NCI-H460 (cell line): ENCODE measurements around the gene RAX2. TPM values are rescaled to one million over a fixed set of nuclear protein-coding genes. Genes with fewer than 3 reads are reported as not detected.
A peak's percentile ranks its signal among the peaks of the same experiment; 100 is the strongest.
"Not testable (repeated sequence)": the region's sequence is repeated elsewhere in the genome, so short reads cannot be mapped to it uniquely, and the experiment has no call there.

Experiments used
- DNase-seq: peaks from one replicate; pipeline ENCODE4 v3.0.0-alpha.2; 2016; ENCODE audit warnings: low read depth; ENCODE audit errors: extremely low read depth
- polyA plus RNA-seq: library from polyadenylated mRNA; depleted of rRNA; stranded (reverse); fragments of >200 nt; gene quantifications from 2 replicates; pipeline ENCODE4 v1.2.3, GENCODE V29; 2014; cell fraction: nucleus; rRNA removed
- total RNA-seq: library from RNA; depleted of rRNA; stranded (reverse); fragments of >200 nt; shearing (Covaris generic); gene quantifications from 2 replicates; pipeline ENCODE4 v1.2.3, GENCODE V29; 2014; rRNA removed

RAX2 gene
- not detected in 2 replicates for total RNA-seq
- polyA plus RNA-seq: not detected in 2 replicates

DNA sequence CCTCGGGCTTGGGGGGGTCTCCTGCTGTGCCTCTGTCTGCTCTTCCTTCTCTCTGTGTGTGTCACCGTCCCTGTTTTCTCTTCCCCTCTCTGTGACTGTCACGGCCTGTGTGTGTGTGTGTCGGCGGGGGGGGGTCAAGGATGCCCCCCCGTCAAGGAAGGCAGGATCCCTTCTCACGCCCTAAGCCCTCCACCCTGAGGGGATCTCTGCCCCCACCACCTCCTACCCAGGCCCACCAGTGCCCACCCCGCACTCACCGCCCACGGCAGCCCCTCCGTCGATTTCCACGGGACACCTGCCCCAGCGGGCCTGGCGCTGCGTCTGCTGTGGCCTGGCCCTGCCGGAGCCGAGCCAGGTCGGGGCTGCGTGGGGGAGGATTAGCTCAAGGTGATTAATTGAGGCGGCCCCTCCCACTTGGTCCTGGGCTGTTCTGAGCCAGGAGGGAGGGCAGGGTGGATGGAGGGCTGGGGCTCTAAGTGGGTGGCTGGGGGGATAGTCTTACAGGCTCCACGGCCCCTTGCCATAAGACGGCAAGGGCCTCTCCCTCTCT is at the start of gene RAX2:
Gene RAX2, minus strand, starts transcription at position 323 of the 550 bp plus-strand sequence. CDS start 486 bp downstream, outside the sequence.
- DNase-seq: no peak

GRCh38 chr19:3821156-3821555 is 49.1 kb upstream of the RAX2 start:
- DNase-seq: peak; percentile 48

DNA sequence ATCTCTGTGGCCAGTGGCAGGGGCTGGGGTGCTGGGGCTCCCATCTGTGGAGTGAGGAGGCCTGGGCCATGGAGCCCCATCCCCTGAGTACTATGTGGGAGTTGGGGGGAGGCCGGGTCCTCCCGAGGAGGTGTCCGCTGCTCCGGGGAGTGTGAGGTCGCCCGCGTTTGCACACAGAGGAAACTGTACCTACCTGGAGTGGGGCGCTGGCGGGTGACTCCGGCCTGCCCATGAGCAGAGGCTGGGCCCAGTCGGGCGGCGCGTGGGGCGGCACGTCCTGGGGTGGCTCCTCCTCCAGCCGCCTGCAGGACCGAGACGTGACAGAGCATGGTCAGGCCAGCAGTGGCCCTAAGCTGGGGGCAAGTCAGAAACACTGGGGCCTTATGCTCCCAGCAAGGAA is 48.0 kb upstream of the RAX2 start:
- DNase-seq: no peak

- no peak for DNase-seq
Observed at GRCh38 chr19:3818918-3819317, 46.9 kb upstream of the RAX2 start.

DNA sequence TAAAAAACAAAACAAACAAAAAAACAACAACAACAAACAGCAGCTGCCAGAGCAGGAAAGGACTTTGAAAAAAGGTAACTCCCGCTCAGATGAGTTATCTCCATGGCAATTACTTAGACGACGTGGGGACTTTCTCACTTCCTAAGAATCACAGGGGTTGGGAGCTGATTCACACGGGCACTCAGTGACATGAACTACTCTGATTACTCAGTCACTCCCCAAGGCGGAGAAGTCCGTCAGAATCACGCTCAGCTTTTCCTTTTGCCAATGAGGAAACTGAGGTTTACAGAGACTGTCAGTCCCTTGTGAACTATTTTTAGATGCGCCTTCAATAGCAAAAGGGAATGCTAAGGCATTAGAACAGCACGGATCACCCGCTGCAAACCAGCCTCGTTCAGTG is 46.4 kb upstream of the RAX2 start:
- peak; percentile 6 for DNase-seq

GRCh38 chr19:3817761-3818160 is 45.7 kb upstream of the RAX2 start:
- no peak for DNase-seq

DNA sequence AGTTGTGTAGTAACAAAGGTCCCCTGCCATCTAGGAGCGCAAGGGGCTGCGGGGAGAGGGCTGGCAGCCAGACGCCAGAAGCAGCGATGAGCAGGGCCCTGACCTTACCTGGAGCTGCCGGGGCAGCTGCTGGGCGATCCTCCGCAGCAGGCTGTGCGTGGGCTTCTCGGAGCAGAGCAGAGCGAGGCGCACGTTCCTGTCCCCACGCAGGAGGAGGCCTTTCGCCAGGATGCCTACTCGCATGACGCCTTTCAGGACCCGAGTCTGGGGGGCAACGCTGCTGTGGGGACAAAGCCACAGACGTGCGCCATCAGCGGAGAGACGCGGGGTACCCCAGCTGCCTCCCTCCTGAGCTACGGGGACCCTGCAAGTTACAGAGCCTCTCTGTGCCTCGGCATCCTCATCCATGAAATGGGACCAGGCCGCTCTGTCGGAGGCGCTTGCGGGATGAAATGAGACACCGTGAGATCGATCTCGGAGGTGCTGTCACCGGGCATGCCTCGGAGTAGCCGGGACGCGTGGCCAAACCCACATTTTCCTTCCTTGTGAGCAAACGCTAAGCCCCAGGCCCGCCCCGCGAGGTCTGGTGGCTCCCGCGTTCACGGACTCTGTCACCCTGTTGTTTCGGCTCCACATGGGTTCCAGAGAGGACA is 44.7 kb upstream of the RAX2 start:
- no peak for DNase-seq

DNA sequence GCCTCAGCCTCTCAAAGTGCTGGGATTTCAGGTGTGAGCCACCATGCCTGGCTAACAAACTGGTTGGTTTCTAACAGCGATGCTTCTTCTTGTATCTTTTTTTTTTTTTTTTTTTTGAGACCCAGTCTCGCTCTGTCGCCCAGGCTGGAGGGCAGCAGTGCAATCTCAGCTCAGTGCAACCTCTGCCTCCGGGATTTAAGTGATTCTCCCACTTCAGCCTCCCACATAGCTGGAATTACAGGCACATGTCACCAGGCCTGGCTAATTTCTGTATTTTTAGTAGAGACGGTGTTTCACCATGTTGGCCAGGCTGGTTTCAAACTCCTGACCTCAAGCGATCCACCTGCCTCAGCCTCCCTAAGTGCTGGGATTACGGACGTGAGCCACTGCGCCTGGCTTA is 44.1 kb upstream of the RAX2 start:
- not testable (repeated sequence) for DNase-seq

DNA sequence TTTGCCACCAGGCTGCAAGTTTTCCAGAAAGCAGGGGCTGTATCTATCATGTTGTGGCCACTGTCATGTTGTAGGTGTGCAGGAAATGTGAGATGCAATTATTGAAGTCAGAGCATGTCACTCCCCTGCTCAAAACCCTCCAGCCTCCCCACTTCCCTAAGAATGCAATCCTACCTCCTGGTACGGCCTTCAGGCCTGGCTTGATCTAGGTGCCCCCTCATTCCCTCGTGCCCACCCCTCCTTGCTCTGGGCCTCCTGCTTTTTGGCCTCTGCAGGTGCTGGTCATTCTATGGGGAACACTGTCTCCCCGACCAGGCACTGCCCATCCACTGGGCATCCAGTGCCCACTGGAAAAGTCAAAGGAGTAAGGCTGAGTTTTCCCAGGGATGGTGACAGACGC is 42.6 kb upstream of the RAX2 start:
- DNase-seq: no peak

GRCh38 chr19:3813473-3814392 is 41.7 kb upstream of the RAX2 start:
- DNase-seq: no peak

- DNase-seq: no peak
Observed at GRCh38 chr19:3810708-3811355, 38.8 kb upstream of the RAX2 start.

GRCh38 chr19:3809881-3810707 is 38.1 kb upstream of the RAX2 start:
- DNase-seq: no peak

DNA sequence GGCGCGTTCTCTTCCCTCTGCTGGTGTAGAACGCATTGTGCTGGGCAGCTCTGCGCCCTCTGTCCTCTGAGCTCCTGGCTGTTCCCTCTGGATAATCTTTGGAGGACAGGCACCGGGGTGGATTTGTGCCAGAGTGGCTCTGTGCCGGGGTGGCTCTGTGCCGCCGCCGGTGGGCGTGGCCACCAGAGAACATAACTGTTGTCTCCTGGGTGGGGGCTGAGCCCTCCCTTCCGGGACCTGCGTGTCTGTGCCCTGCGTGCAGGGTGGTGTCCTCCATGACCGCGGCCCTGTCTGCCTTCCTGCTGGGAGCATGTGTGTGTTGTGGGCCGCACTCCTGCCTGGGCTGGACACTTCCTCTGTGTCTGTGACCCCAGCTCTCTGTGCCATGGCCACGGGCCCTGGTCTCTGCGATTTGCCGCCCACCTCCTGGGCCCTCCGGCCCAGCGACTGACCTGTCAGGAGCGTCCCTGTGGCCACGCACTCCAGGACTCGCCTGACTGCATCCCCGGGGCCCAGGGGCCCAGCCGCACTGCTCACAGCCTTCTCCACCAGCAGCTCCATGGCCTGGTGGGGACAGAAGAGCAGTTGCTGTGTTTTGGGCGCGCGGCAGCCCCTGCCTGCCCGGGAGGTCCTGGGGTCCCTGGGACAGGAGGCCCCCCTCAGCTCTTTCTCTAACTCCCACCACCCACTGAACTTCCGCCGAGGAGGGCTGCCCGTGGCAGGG is 36.6 kb upstream of the RAX2 start:
- no peak for DNase-seq

DNA sequence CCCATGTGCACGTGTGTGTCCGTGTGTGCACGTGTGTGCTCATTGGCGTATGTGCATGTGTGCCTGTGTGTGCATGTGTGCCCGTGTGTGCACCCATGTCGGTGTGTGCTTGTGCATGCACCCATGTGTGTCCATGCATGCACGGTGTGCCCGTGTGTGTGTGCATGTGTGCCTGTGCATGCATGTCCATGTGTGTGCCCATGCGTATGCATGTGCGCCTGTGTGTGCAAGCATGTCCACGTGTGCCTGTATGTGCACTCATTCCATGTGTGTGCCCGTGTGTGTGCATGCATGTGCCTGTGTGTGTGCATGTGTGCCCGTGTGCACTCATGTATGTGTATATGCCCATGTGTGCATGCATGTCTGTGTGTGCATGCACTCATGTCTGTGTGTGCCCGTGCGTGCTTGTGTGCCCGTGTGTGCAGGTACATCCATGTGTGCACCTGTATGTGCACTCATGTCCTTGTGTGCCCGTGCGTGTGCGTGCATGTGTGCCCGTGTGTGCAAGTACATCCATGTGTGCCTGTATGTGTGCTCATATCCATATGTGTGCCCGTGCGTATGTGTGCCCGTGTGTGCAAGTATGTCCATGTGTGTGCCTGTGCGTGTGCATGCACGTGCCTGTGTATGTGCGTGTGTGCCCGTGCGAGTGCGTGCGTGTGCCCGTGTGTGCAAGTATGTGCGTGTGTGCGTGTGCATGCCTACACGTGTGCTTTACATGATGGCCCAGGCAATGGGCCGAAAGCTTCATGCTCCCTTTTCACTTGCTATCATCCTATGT is 35.7 kb upstream of the RAX2 start:
- DNase-seq: no peak

DNA sequence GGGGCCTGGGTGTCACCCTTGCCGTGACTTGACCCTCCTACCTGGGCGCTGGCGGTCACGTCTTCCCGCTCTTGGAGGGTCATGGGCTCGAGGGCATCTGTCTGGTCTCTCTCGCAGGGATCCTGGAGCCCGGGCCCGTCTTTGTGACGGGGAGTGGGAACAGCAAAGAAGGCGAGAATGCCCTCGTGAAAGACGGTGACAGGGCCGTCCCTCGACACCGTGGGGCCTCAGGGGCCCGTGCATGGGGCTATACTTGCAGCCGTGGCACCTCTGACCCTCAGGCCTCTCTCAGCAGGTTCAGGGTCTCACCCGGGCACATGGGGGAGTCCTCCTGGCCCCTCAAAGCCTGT is 35.1 kb upstream of the RAX2 start:
- DNase-seq: no peak

GRCh38 chr19:3805859-3806258 is 33.8 kb upstream of the RAX2 start:
- DNase-seq: no peak

DNA sequence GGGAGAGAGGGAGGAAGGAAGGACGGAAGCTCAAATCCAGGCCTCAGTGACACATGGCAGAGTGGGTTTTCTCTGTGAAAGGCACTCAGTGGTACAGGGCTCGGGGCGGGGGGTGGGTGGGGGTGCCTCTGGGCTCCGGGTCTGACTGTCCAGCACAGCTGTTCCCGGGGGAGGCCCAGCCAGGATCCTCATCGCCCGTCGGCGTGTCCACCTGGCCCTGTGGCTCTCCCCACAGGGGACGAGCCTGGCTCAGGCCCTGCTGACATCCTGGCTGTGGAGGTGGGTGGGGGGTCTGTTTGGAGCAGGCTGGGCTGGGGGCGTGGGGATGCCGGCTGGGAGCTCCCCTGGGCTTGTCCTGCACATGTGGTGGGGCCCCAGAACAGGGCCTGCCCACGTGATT is 32.4 kb upstream of the RAX2 start:
- no peak for DNase-seq

GRCh38 chr19:3803986-3804385 is 32.0 kb upstream of the RAX2 start:
- DNase-seq: no peak
